Brain microvascular endothelial cell (primary cell): Measurements from ENCODE around the gene CHST12.
"Not testable (repeated sequence)": the region's sequence is repeated elsewhere in the genome, so short reads cannot be mapped to it uniquely, and the experiment has no call there.

Source experiments
- DNase-seq: peaks from one replicate; pipeline ENCODE4 v3.0.0-alpha.2; 2020
- H3K27ac ChIP-seq: fragments of 250-450 bp; sonication (Bioruptor Pico); 2 replicates; pipeline ENCODE4 v1.5.1; 2020; ENCODE audit warnings: mild to moderate bottlenecking, moderate library complexity
- H3K27me3 ChIP-seq: fragments of 250-450 bp; sonication (Bioruptor Pico); replicated peaks from 2 replicates; pipeline ENCODE4 v1.5.1; 2020; ENCODE audit warnings: mild to moderate bottlenecking
- H3K36me3 ChIP-seq: fragments of 250-450 bp; sonication (Bioruptor Pico); replicated peaks from 2 replicates; pipeline ENCODE4 v1.5.1; 2020; ENCODE audit warnings: mild to moderate bottlenecking
- H3K4me3 ChIP-seq: 2 replicates; pipeline ENCODE4 v1.5.1; 2011; ENCODE audit warnings: low read depth, mild to moderate bottlenecking, control low read depth, low read length, moderate library complexity
- CTCF ChIP-seq: IDR thresholded peaks from 2 replicates; pipeline ENCODE4 v1.5.1; 2011; ENCODE audit warnings: low read depth, mild to moderate bottlenecking, moderate library complexity, low read length, control low read depth, inconsistent platforms; ENCODE audit errors: missing control alignments
- in situ Hi-C: cut with HindIII; loops from 2 replicates; pipeline ENCODE4 v1.10.0; 2017; ENCODE audit warnings: low sequenced_read_pairs, low pct_ligation_motif_present

CHST12 gene

DNA sequence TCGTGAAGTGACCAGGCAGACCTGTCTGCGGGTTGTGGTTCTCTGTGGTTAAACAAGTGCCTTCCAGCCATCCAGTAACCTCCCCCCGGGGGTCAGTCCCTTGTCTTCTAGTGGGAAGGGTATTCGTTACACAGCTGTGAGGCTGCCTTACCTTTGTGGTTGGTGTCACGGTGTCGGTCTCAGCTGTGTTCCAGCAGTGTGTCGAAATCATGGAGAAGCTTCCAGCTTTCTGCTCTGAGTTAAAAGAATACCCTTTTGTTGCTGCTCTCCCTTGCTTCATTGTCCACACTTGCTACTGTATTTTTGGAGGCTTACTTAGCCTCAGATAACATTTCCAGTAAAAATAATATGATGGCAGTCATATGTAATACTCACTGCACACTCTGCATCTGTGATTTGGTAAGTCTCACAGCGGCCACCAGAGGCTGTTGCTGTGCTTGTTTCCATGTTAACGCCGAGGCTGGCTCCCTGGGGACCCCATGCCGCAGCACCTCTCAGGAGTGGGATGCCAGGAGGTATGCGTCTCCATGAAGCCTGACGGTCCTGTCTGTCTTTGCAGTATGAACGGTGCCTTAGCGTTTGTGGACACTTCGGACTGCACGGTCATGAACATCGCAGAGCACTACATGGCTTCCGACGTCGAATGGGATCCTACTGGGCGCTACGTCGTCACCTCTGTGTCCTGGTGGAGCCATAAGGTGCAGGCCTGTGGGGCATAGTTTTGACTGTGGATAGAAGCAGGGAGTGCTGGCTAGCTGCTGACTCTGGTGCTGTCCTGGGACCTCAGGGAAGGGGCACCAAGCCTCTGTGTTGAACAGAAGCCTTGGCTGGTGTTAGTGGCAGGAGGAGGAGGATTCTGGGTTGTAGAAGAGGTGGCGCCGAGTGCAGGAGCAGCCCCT lies 28.3 kb upstream of the CHST12 start:
- Histone ChIP-seq H3K36me3 (peaks cover 88% of the 10 kb centered on the region), H3K27ac (no peak overlapping the region), H3K4me3 (no peak overlapping the region), H3K27me3 (no peaks in the 10 kb centered on the region)
- in situ Hi-C loops = no loop called here
- TF ChIP-seq CTCF = no peak
- DNase-seq = no peak

GRCh38 chr7:2376351-2377154 lies 26.9 kb upstream of the CHST12 start:
- in situ Hi-C loops = no loop called here

GRCh38 chr7:2377492-2377891 lies 25.9 kb upstream of the CHST12 start:
- in situ Hi-C loops, H3K27me3 ChIP-seq, H3K27ac ChIP-seq, H3K4me3 ChIP-seq, DNase-seq: not testable (repeated sequence)
- peaks cover 84% of the 10 kb centered on the region for H3K36me3 ChIP-seq

More at GRCh38 chr7:2376351-2377154, 26.9 kb upstream of the CHST12 start:
- Histone ChIP-seq H3K36me3 (peaks cover 88% of the 10 kb centered on the region), H3K27ac (no peak overlapping the region), H3K27me3 (no peaks in the 10 kb centered on the region), H3K4me3 (no peak overlapping the region)
- no peak for TF ChIP-seq CTCF
- no peak for DNase-seq

DNA sequence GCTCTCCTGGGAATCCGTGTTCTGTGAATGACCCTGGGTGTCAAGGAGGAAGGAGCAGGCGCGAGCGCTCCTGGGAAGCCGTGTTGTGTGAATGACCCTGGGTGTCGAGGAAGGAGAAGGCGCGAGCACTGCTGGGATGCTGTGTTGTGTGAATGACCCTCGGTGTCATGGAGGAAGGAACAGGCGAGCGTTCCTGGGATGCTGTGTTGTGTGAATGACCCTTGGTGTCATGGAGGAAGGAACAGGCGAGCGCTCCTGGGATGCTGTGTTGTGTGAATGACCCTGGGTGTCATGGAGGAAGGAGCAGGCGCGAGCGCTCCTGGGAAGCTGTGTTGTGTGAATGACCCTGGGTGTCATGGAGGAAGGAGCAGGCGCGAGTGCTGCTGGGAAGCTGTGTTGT lies 25.3 kb upstream of the CHST12 start:
- DNase-seq, in situ Hi-C loops, H3K27ac ChIP-seq, H3K4me3 ChIP-seq, H3K27me3 ChIP-seq: not testable (repeated sequence)
- H3K36me3 ChIP-seq = peaks cover 82% of the 10 kb centered on the region

- TF ChIP-seq CTCF = no peak
- in situ Hi-C loops = no loop called here
- H3K4me3 ChIP-seq = no peak overlapping the region
- H3K27me3 ChIP-seq = no peaks in the 10 kb centered on the region
- DNase-seq = no peak
- peaks cover 76% of the 10 kb centered on the region for H3K36me3 ChIP-seq
- no peak overlapping the region for H3K27ac ChIP-seq
These were observed 24.2 kb upstream of the CHST12 start for GRCh38 chr7:2379161-2379560.

DNA sequence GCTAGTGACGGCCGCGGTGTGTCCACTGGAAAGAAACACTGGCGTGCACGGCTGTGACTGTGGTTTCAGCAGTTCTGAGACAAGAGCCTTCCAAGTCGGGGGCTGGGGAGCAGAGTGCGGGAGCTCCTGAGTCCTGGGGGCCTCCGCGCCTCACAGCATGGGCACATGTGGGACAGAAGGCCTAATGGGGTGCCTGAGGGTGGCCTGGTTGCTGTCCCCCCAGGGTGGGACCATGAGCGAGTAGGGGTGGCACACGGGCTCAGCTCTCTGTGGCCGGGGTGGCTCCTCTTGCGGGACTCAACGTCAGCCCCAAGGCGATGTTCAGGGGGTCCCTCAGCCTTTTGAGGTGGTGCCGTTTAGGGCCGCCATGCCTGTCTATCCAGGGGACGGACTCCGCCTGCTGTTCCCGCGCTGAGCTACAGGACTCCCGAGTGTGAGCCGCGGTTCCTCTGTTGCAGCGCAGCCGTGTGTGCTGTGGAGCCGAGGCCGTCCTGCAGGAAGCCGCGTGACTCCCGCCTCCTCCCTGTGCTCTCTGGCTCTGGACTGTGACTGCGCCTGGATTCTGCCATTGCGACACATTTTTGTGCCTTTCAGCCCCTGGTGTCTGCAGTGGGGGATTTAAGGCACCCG lies 23.5 kb upstream of the CHST12 start:
- peaks cover 68% of the 10 kb centered on the region for H3K36me3 ChIP-seq
- no peaks in the 10 kb centered on the region for H3K27me3 ChIP-seq
- no peak overlapping the region for H3K27ac ChIP-seq
- no peak for DNase-seq
- no peak overlapping the region for H3K4me3 ChIP-seq
- in situ Hi-C loops = no loop called here
- TF ChIP-seq CTCF = no peak
